GM18498 (cell line): ENCODE results near the gene AJM1.
"Not testable (repeated sequence)": the region's sequence is repeated elsewhere in the genome, so short reads cannot be mapped to it uniquely, and the experiment has no call there.

Experiments used
- ATAC-seq: cut with Tn5 transposase; IDR thresholded peaks from one replicate; pipeline ENCODE4 v1.9.1; 2021; ENCODE audit warnings: mild to moderate bottlenecking, moderate library complexity; ENCODE audit not compliant: unreplicated experiment

Gene AJM1

DNA sequence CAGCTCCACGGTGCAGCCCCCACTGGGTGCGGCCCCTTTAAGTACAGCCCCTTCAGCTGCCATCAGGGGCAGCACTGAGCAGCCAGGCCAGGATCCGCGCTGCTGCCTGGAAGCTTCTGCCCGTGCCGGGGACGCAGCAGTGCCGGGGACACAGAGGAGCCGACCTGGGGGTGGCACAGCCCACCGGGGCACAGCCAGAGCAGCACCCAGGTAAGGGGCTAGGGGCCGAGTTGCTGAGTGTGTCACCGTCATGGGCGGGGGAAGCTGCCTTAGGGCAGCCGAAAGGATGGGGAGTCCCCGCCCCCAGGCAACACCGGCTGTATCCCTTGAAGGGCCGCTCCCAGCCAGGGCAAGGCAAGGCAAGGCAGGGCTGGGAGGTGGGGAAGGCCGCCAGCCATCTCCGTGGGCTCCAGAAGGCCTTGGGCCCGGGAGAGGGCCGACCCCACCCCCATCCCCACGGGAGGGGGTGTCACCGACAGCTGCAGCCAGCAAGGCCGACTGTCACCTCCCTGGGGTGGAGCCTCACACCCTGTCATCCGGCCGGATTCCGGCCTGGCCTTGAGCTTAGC, at the start of gene AJM1:
TSS of gene AJM1 (plus strand) at position 99 of the 569 bp plus-strand sequence. CDS start 1,937 bp downstream, outside the sequence.
- ATAC-seq: peak; percentile 76

DNA sequence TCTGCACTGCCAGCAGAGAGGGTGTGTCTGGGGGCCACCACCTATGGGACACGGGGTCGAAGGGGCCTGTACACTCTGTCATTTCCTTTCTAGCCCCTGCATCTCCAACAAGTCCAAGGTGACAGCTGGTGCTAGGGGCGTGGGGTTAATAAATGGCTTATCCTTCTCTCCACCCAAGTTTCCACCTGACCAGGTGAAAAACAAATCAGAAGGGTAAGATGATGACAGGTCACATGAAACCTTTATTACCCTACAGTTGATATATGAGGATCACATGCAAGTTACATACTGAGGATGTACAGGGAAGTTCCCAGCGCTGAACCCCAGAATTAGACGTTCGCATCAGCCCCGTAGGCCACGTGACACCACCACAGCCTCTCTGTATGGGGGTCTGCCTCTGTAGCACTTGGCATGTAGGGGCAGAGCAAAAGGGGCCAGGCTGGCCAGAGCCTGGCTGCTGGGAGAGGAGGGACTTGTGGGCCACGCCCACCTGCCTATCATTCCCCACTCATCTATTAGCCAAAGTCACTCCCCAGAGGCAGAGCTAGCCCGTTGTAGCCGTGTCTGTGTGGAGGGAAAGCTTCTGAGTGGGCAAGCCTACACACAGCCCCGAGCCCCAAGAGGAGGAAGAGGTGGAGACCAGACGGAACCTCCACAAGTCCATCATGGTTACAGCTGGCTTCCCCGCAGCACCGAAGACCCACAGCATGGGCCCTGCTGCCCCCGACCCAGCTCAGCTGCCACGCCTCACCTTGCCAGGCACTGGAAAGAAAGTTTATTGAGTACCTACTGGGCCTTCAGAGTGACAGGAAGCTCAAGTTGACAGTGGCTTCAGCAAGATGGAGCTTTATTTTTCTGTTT, 49.0 kb upstream of the AJM1 start:
- ATAC-seq: no peak

DNA sequence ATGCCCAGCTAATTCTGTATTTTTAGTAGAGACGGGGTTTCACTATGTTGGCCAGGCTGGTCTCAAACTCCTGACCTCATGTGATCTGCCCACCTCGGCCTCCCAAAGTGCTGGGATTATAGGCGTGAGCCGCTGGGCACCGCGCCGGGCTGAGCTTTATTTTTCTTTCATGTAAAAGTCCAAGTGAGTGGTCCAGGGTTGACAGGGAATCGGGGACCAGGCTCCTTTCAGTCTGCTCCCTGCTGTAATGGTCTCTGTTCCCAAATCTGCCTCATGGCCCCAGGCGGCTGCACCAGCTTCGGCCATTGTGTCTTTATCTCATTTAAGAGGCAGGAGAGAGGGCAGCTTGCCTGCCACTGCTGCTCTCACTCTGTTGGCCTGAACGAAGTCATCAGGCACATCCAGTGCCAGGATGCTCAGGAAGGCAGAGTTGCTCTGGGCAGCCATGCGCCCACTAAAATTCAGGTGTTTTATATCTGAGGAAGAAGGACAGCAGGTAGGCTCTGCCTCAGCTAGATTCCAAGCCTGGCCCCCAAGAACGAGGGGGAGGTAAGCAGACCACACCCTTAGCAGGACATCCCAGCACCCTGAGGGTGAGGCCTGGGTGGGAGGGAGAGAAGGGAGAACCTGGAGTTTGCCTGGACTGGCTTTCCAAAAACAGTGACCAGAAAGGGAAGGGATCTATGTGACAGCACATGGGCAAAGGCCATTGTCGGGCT, 47.8 kb upstream of the AJM1 start:
- no peak for ATAC-seq

DNA sequence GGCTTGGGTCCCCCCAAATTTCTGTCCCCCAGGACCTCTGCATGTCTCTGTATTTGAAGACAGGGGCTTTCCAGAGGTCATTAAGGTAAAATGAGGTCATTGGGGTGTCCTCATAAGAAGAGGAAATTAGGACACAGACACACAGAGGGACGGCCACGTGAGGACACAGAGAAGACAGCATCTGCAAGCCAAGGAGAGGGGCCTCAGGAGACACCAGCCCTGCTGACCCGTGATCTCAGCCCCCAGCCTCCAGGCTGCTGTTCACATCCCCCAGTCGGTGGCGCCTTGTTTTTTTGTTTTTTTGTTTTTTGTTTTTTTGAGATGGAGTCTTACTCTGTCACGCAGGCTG, 47.3 kb upstream of the AJM1 start:
- no peak for ATAC-seq

DNA sequence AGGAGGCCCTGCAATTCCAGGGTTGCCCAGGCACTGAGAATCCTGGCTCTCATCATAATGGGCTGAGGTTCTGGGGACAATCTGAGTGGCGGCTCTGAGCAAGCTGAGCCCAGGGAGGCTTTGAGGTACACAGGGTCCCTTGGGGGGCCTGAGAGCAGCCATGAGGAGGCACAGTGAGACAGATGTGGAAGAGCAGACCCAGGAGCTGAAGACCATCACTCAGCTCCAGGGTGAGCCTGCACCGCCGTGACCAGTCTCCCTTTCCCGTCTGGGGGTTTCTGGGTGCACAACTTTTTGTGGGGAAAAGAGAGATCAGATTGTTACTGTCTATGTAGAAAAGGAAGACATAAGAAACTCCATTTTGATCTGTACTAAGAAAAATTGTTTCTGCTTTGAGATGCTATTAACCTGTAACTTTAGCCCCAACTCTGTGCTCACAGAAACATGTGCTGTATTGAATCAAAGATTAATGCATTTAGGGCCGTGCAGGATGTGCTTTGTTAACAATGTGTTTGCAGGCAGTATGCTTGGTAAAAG, 46.0 kb upstream of the AJM1 start, which contains the start of gene CCDC183:
TSS of gene CCDC183 (plus strand) at position 101 of the 537 bp plus-strand sequence. CDS start at position 161, 60 bp downstream.
- ATAC-seq: no peak

DNA sequence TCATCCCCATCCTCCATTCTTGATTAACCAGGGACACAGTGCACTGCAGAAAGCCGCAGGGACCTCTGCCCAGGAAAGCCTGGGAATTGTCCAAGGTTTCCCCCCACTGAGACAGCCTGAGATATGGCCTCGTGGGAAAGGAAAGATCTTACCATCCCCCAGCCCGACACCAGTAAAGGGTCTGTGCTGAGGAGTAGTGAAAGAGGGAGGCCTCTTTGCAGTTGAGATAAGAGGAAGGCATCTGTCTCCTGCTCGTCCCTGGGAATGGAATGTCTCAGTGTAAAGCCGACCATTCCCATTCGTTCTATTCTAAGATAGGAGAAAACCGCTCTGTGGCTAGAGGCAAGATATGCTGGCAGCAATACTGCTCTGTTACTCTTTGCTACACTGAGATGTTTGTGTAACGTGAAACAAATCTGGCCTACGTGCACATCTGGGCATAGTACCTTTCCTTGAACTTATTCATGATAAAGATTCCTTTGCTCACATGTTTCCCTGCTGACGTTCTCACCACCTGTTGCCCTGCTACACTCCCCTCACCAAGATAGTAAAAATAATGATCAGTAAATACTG, 45.4 kb upstream of the AJM1 start:
- ATAC-seq: not testable (repeated sequence)

DNA sequence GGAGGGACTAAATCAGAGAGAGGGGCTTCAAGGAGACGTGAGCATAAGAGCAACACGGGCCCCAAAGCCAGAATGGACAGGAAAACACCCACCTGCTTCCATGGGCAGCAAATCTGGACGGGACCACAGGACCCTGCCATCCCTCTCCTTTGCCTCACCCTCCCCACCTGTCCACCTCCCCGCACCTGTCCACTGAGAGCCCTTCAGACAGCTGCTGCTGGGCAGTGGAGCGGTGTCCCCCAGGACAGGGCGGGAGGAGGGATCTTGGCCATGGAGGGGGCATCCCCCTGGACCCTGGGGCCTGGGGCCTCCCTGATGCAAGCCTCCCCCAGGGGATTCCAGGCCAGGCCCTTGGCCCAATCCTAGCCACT, 43.6 kb upstream of the AJM1 start:
- no peak for ATAC-seq

DNA sequence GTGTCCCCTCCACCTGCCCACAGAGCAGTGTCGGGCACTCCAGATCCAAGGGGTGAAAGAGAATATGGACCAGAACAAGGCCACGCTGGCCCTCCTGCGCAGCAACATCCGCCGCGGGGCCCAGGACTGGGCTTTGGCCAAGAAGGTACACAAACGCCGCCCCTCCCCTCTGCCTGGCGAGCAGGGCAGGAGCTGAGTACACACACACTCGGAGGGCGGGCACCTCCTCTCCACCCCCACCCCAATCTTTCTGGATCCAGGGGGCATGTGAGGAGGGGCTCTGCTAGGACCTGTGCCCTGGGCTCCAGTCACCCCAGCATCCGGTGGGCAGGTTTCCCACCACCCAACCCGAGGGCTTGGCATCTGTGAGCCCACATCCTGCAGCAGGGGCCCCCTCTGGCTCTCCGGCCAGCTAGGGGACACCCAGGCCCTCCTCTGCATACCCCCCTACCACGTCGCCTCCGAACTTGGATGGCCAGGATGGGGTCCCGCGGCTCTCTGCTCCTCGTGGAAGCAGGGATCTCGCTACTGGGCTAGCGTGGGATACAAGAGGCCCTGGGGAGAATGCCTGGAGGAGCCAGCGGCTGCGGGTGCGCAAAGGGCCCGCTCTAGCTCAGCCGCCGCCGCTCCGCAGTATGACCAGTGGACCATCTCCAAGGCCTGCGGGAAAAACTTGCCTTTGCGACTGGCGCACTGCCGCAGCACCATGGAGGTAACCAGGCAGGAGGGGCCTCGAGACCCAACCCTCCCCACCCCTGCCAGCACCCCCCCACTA, 43.0 kb upstream of the AJM1 start:
- no peak for ATAC-seq

DNA sequence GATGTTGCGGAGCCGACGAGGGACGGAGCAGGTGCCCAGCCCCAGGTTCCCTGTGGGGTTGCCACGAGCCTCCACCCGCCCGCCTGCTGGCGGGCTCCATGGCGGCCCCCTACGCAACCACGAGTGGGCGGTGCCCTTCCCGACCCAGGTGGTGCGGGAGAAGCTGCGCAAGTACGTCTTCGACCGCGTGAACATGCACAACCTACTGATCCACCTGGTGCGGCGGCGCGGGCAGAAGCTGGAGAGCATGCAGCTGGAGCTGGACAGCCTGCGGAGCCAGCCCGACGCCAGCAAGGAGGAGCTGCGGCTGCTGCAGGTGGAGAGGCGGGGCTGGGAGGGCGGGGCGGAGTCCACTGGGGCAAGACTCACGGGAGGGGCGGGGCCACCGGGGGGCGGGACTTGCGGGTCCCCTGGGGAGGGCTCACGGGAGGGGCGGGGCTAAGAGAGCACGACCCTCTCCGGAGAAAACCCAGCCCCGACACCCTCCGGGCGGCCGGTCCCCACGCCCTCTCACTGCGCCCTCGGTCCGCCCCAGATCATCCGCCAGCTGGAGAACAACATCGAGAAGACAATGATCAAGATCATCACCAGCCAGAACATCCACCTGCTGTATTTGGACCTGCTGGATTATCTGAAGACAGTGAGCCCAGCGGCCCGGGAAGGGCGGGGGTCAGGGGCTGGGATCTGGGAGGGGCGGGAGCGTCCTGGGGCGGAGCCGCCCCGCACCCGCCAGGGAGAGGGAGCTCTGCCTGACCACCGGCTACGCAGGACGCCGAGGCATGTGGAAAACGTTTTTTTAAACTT, 42.2 kb upstream of the AJM1 start:
- peak; percentile 73 for ATAC-seq

DNA sequence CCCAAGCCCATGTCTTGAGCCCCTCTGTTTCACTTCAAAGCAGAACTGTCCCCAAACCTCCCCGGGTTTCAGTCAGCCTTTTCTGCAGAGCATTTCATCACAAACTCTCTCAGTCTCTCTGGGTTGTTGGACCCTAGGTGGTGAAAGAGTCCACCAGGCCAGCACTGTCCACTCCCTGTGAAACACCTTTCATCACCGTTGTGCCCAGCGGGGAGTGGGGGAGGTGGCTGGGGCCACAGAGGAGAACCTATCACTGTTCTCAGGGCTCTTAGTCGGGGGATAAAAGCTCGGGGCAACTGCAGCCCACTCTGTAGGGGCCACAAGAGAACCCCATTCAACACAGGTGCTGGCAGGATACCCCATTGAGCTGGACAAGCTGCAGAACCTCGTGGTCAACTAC, 40.0 kb upstream of the AJM1 start:
- ATAC-seq: no peak

DNA sequence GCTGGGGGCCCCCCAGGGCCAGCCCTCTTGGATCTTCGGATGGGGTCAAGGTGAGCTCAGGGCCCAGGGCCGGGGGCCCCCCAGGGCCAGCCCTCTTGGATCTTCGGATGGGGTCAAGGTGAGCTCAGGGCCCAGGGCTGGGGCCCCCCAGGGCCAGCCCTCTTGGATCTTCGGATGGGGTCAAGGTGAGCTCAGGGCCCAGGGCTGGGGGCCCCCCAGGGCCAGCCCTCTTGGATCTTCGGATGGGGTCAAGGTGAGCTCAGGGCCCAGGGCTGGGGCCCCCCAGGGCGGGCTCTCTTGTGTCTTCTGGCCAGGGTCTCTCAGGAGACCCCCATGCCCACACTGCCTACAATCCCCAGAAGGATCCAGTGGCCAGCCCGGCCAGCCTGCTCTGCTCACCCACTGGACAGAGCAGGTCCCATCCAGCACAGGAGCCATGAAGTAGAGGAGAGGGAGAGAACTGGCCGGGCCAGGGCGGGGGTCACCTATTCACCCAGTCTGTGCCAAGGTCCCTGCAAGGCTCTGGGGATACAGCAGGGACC, 39.2 kb upstream of the AJM1 start:
- ATAC-seq: not testable (repeated sequence)

DNA sequence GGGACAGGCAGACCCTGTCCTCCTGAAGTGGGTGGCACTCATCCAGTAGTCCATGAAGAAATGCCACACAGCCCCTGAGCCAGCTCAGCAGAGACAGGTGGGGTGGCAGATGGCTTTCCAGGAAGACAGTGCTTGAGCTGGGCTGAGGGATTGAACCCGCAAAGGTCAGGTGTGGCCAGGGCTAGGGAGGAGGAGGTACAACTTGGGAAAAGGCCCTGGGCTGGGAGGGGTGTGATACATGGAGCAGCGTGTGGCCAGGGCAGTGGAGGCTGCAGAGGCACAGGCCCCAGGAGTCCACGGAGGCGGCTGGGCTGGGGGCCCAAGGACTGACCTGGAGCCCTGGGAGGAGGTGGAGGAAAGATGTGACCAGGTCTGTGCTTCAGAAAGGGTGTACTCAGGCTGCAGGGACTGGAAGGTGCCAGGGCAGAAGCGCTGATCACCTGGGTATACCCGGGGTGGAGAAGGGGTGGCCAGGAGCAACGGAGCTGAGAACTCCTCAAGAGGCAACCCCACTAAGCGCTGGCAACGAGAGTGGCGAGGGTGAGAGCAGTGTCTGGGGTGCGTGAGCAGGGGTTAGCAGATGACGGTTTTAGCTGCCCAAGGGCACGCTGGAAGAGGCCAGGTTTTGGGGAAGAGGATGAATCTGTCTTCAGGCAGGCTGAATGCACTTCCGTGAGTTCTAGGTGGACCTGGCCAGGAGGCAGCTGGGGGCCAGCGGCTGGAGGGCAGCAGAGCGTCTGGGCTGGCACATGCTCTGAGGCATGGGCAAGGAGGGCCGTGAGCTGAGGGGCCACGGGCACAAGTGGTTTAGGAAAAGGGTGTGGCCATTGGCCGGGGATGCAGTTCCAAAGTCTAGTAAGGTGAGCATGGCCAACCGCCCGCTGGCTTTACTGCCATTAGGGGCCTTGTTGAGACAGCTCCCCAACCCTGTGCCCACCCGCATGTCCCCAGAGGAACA, 38.4 kb upstream of the AJM1 start:
- no peak for ATAC-seq

DNA sequence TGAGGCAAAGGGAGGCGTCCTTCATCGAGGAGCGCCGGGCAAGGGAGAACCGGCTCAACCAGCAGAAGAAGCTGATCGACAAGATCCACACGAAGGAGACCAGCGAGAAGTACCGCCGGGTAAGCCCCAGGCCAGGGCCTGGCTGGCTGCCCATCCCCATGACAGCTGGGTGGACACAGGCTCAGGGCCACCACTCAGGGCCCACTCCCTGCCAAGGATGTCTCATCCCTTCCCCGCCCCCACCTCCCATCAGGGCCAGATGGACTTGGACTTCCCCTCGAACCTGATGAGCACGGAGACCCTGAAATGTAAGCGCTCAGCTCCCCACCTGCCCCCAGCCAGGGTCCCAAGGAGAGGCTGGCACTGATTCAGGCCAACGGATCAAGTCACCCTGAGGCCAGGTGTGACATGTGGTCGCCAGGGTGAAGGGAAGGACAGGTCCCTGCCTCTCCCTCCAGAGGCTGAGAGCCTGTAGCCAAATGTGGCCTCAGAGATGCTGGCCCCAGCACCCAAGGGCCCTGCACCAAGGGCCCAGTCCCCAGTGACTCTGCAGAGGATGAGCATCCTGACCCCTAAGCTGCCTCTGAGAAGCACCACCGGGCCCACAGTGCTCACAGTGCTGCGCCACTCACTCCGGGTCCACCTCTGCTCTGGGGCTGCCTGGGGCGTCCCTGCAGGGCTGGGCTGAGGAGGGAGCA, 37.6 kb upstream of the AJM1 start:
- ATAC-seq: no peak

DNA sequence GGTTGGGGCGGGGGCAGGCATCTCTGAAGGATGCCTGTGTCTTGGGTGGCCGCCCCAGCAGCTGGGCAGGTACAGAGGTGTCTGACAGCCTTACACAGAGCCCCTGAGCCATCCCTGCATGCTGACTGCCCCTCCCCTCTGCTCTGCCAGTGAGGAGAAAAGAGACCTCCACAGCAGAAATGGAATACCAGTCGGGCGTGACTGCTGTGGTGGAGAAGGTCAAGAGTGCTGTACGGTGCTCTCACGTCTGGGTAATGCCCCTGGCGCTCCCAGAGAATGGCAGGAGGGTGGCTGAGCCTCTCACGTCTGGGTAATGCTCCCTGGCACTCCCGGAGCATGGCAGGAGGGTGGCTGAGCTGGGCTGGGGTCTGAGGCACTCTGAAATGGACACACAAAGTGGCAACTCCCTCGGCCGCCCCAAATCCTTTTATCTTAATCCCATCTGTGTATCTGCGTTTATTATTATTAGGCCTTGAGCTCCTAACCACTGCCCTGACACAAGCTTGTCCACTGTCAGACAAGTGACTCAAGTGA, 37.0 kb upstream of the AJM1 start:
- ATAC-seq: no peak

DNA sequence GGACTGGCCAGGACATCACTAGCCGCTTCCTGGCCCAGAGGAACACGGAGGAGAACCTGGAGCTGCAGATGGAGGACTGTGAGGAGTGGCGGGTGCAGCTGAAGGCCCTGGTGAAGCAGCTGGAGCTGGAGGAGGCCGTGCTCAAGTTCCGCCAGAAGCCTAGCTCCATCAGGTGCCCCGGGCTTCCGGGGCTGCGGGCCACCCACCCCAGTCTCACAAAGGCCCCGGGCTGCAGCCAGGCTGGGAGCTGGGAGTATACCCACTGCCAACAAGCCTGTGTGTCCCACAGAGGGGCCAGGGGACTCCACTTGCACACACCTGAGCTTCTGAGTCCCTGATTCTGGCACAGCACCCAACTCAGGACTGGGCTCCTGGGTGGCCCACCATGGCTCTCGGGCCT, 36.2 kb upstream of the AJM1 start:
- no peak for ATAC-seq

DNA sequence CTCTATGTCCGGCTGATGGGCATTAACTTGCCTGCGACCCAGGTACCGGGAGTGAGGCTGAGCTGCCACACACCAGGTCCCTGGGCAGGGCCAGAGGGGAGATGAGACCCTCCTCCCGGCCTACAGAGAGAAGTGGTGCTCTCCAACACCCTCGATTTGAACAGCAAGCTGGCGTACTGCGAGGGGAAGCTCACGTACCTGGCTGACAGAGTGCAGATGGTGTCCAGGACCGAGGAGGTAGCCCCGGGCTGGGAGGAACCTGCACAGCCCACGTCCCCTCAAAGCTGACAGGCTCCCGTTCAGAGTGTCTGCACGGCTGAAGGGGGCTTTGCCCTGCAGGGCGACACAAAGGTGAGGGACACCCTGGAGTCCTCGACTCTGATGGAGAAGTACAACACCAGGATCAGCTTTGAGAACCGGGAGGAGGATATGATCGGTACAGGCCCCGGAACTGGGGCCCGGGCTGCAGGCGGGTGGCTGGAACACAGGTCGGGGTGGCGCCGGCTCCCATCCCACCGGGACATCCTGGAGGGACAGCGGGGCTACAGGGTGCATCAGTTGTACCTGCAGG, 35.6 kb upstream of the AJM1 start:
- ATAC-seq: no peak
